ENCODE data around the gene ABCC3. TPM values are rescaled to one million over a fixed set of nuclear protein-coding genes. Genes with fewer than 3 reads are reported as not detected.
"Not testable (repeated sequence)": the region's sequence is repeated elsewhere in the genome, so short reads cannot be mapped to it uniquely, and the experiment has no call there.

Gene ABCC3
- total RNA-seq, 1 experiment from 2014 or later: 0.56 TPM

GRCh38 chr17:50721194-50722010, 86.7 kb downstream of the ABCC3 start:
- ChIA-PET CTCF (no interaction called here), POLR2A (ENCODE audit: low non-redundant PET) (interaction anchor here (0.7 kb wide), 1 partner anchor 82 kb away, joined by 5 read pairs; no protein-coding TSS in a partner anchor)
- intact Hi-C loops (cut with micrococcal nuclease; ENCODE audit: unreplicated experiment): no loop called here
- peak overlapping the region; percentile 98 for H3K27ac ChIP-seq (ENCODE audit: low read depth, low read length, poor library complexity, severe bottlenecking)
- BruUV-seq (replicated peaks): no TSS peak
- H3K36me3 ChIP-seq (ENCODE audit: insufficient read depth, low read length, poor library complexity, severe bottlenecking): no peaks in the 10 kb centered on the region
- DNase-seq (ENCODE audit: low spot score): peak; percentile 31
- H3K4me1 ChIP-seq (ENCODE audit: insufficient read depth, low read length, poor library complexity, severe bottlenecking): peaks cover 22% of the 10 kb centered on the region
- H3K9me3 ChIP-seq (ENCODE audit: low read depth, low read length, poor library complexity, severe bottlenecking): no peaks in the 10 kb centered on the region
- TF ChIP-seq CTCF (conservative IDR thresholded peaks at IDR 0.05; ENCODE audit: low read depth, low read length) (no peak), EZH2 (IDR thresholded peaks at IDR 0.05; ENCODE audit: borderline replicate concordance, low read depth, low read length, poor library complexity, severe bottlenecking) (no peak)
- H3K4me3 ChIP-seq (ENCODE audit: low read depth, low read length, poor library complexity, severe bottlenecking): peak overlapping the region; percentile 83
- no peaks in the 10 kb centered on the region for H3K27me3 ChIP-seq (replicated peaks; ENCODE audit: insufficient read depth, low read depth, low read length, poor library complexity)

GRCh38 chr17:50722746-50723145, 88.1 kb downstream of the ABCC3 start:
- Histone ChIP-seq H3K27ac (ENCODE audit: low read depth, low read length, poor library complexity, severe bottlenecking) (no peak overlapping the region), H3K27me3 (replicated peaks; ENCODE audit: insufficient read depth, low read depth, low read length, poor library complexity) (no peaks in the 10 kb centered on the region), H3K36me3 (ENCODE audit: insufficient read depth, low read length, poor library complexity, severe bottlenecking) (no peaks in the 10 kb centered on the region), H3K4me1 (ENCODE audit: insufficient read depth, low read length, poor library complexity, severe bottlenecking) (peaks cover 22% of the 10 kb centered on the region), H3K4me3 (ENCODE audit: low read depth, low read length, poor library complexity, severe bottlenecking) (no peak overlapping the region), H3K9me3 (ENCODE audit: low read depth, low read length, poor library complexity, severe bottlenecking) (no peaks in the 10 kb centered on the region)
- CTCF ChIA-PET: no interaction called here
- no peak for DNase-seq (ENCODE audit: low spot score)
- no TSS peak for BruUV-seq (replicated peaks)
- POLR2A ChIA-PET (ENCODE audit: low non-redundant PET): no interaction called here
- intact Hi-C loops (cut with micrococcal nuclease; ENCODE audit: unreplicated experiment): no loop called here
- TF ChIP-seq CTCF (conservative IDR thresholded peaks at IDR 0.05; ENCODE audit: low read depth, low read length): no peak
- TF ChIP-seq EZH2 (IDR thresholded peaks at IDR 0.05; ENCODE audit: borderline replicate concordance, low read depth, low read length, poor library complexity, severe bottlenecking): no peak

GRCh38 chr17:50724622-50725021, 89.9 kb downstream of the ABCC3 start:
- DNase-seq (ENCODE audit: low spot score); intact Hi-C loops (cut with micrococcal nuclease; ENCODE audit: unreplicated experiment); H3K4me3 ChIP-seq (ENCODE audit: low read depth, low read length, poor library complexity, severe bottlenecking); H3K9me3 ChIP-seq (ENCODE audit: low read depth, low read length, poor library complexity, severe bottlenecking); H3K27ac ChIP-seq (ENCODE audit: low read depth, low read length, poor library complexity, severe bottlenecking); BruUV-seq (replicated peaks); H3K27me3 ChIP-seq (replicated peaks; ENCODE audit: insufficient read depth, low read depth, low read length, poor library complexity); POLR2A ChIA-PET (ENCODE audit: low non-redundant PET); CTCF ChIA-PET; H3K36me3 ChIP-seq (ENCODE audit: insufficient read depth, low read length, poor library complexity, severe bottlenecking): not testable (repeated sequence)
- peaks cover 22% of the 10 kb centered on the region for H3K4me1 ChIP-seq (ENCODE audit: insufficient read depth, low read length, poor library complexity, severe bottlenecking)

Data from A673 (cell line).